ENCODE data around the gene CDC42BPA. TPM values are rescaled to one million over a fixed set of nuclear protein-coding genes. Genes with fewer than 3 reads are reported as not detected.
A peak's percentile ranks its signal among the peaks of the same experiment; 100 is the strongest.

CDC42BPA gene
- total RNA-seq, 4 donors from 2014 or later, result 47.0 to 58.6 (median 54.8) TPM

- no peak for DNase-seq (ENCODE audit: low spot score in 2 of 2)
- Histone ChIP-seq H3K4me1 (peaks cover 0 to 50% (median 2%) of the 10 kb centered on the region in 4 donors), H3K4me3 (peak overlapping the region in 1 of 4 donors; percentile 79), H3K9me3 (no peaks in the 10 kb centered on the region), H3K27me3 (no peaks in the 10 kb centered on the region), H3K36me3 (no peaks in the 10 kb centered on the region), H3K27ac (no peak overlapping the region)
- WGBS, 2 donors, result 46 to 64% methylated on average over 6 of the region's 6 CpGs
- no peak for TF ChIP-seq EP300 (IDR thresholded peaks at IDR 0.05)
- TF ChIP-seq CTCF (IDR thresholded peaks at IDR 0.05), result no peak
- TF ChIP-seq POLR2A (IDR thresholded peaks at IDR 0.05), result no peak
Observed at GRCh38 chr1:227314014-227314848, 4.1 kb downstream of the CDC42BPA start.

GRCh38 chr1:227312361-227313025 lies 5.8 kb downstream of the CDC42BPA start:
- no peak for TF ChIP-seq POLR2A (IDR thresholded peaks at IDR 0.05)
- TF ChIP-seq CTCF (IDR thresholded peaks at IDR 0.05), result no peak
- no peak for TF ChIP-seq EP300 (IDR thresholded peaks at IDR 0.05)
- H3K4me3 ChIP-seq, result no peak overlapping the region

GRCh38 chr1:227311389-227312001 lies 6.8 kb downstream of the CDC42BPA start:
- WGBS, 2 donors, result 77 to 83% methylated on average over 4 of the region's 4 CpGs
- Histone ChIP-seq H3K4me3 (no peak overlapping the region), H3K27me3 (no peaks in the 10 kb centered on the region), H3K27ac (no peak overlapping the region), H3K36me3 (no peaks in the 10 kb centered on the region), H3K4me1 (peaks cover 0 to 62% (median 0%) of the 10 kb centered on the region in 4 donors), H3K9me3 (no peaks in the 10 kb centered on the region)
- DNase-seq (ENCODE audit: low spot score in 2 of 2), result no peak
- no peak for TF ChIP-seq EP300 (IDR thresholded peaks at IDR 0.05)
- TF ChIP-seq CTCF (IDR thresholded peaks at IDR 0.05), result no peak
- TF ChIP-seq POLR2A (IDR thresholded peaks at IDR 0.05), result no peak

More at GRCh38 chr1:227312361-227313025, 5.8 kb downstream of the CDC42BPA start:
- Histone ChIP-seq H3K27ac (no peak overlapping the region), H3K36me3 (no peaks in the 10 kb centered on the region), H3K9me3 (no peaks in the 10 kb centered on the region), H3K27me3 (no peaks in the 10 kb centered on the region), H3K4me1 (peaks cover 0 to 58% (median 0%) of the 10 kb centered on the region in 4 donors)
- no peak for DNase-seq (ENCODE audit: low spot score in 2 of 2)
- 89 to 92% methylated on average over 6 of the region's 6 CpGs for WGBS, 2 donors

GRCh38 chr1:227308367-227309336 lies 9.6 kb downstream of the CDC42BPA start:
- Histone ChIP-seq H3K4me3 (no peak overlapping the region), H3K4me1 (peaks cover 0 to 45% (median 0%) of the 10 kb centered on the region in 4 donors), H3K9me3 (no peaks in the 10 kb centered on the region), H3K27ac (no peak overlapping the region), H3K27me3 (no peaks in the 10 kb centered on the region), H3K36me3 (no peaks in the 10 kb centered on the region)
- DNase-seq (ENCODE audit: low spot score in 2 of 2), result no peak
- TF ChIP-seq EP300 (IDR thresholded peaks at IDR 0.05), result no peak
- TF ChIP-seq CTCF (IDR thresholded peaks at IDR 0.05), result no peak
- no peak for TF ChIP-seq POLR2A (IDR thresholded peaks at IDR 0.05)
- 71 to 74% methylated on average over 6 of the region's 6 CpGs for WGBS, 2 donors
